Activated CD8-positive, alpha-beta T cell treated with anti-CD3 and anti-CD28 coated beads, Interleukin-2, amount 10 ng/mL, durations not matched to agents 7 days and 5 days (primary cell): Measurements from ENCODE around the gene TENT4B. TPM values are rescaled to one million over a fixed set of nuclear protein-coding genes. Genes with fewer than 3 reads are reported as not detected.
"Not testable (repeated sequence)": the region's sequence is repeated elsewhere in the genome, so short reads cannot be mapped to it uniquely, and the experiment has no call there.

ENCODE experiments used
- ATAC-seq: fragments of 150-1000 bp; cut with Tn5 transposase; one replicate; pipeline ENCODE4 v1.10.0; 2021; ENCODE audit warnings: moderate library complexity
- CTCF ChIA-PET: fragments of 350-600 bp; sonication (Branson Sonifier 250); formaldehyde crosslinking; loops from one replicate; lab custom pipeline; 2021; ENCODE audit warnings: antibody characterized with exemption; lab: Charles Lee
- POLR2A ChIA-PET: fragments of 350-600 bp; sonication (Branson Sonifier 250); formaldehyde crosslinking; loops from one replicate; lab custom pipeline; 2021; ENCODE audit warnings: antibody characterized with exemption; lab: Charles Lee
- DNase-seq: peaks from one replicate; pipeline ENCODE4 v3.0.0-alpha.2; 2020
- H3K27ac Mint-ChIP-seq: one replicate; pipeline ENCODE4 v1.8.0; 2021; ENCODE audit warnings: mild to moderate bottlenecking, mixed read lengths
- H3K27me3 Mint-ChIP-seq: one replicate; pipeline ENCODE4 v1.8.0; 2021; ENCODE audit warnings: low read depth, mixed read lengths
- H3K36me3 Mint-ChIP-seq: one replicate; pipeline ENCODE4 v1.8.0; 2021; ENCODE audit warnings: low read depth, mixed read lengths
- H3K4me1 Mint-ChIP-seq: one replicate; pipeline ENCODE4 v1.8.0; 2021; ENCODE audit warnings: low read depth, mixed read lengths
- H3K4me3 Mint-ChIP-seq: one replicate; pipeline ENCODE4 v1.8.0; 2021; ENCODE audit warnings: mild to moderate bottlenecking, mixed read lengths
- H3K9me3 Mint-ChIP-seq: one replicate; pipeline ENCODE4 v1.8.0; 2022; ENCODE audit warnings: mixed read lengths; ENCODE audit not compliant: insufficient read depth
- total RNA-seq, 2 experiments: library from RNA; stranded (reverse); gene quantifications; one replicate each; pipeline ENCODE4 v1.2.3, GENCODE V29; 2021

TENT4B gene
- 10 to 100 TPM; 17.3 to 18.0 TPM for total RNA-seq

DNA sequence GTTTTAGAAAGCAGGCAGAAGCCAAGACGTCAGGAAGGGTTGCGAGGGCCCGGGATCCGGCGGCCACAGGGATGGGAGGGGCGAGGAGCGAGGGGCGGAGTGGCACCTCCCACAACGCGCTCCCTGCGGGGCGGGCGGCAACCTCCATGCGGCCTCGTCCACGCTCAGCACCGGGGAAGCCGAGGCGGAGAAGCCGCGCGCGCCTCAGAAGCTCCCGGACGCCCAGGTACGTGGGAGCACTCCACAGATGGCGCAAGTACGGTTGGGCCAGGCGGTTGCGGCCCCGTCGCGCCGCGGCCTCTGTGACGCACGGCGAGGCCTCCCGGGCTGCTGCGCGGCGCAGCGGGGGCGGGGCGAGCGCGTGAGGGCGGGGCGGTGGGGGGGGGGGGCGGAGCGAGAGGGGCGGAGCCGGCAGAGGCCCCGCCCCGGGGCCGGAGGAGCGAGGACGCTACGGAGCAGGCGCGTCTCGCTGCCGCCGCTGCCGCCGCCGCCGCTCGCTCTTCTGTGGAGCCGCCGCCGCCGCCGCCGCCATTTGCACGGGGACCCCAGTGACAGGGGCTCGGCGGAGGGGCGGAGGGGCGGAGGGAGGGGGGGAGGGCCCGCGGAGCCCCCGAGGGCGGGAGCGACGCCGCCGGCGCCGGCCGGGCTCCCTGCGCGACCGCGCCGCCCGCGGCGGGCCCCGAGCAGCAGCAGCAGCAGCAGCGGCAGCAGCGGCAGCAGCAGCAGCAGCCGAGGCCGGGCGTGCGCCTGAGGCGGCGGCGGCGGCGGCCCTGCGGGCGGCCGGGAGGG, at the start of gene TENT4B:
TSS of gene TENT4B (plus strand) at position 500 of the 789 bp plus-strand sequence. CDS start 316 bp downstream, outside the sequence.
- Mint-ChIP-seq H3K27me3 (no peaks in the 10 kb centered on the region), H3K4me1 (peaks cover 32% of the 10 kb centered on the region), H3K9me3 (no peaks in the 10 kb centered on the region), H3K36me3 (peaks cover 17% of the 10 kb centered on the region), H3K4me3 (peak within 1 kb of the TSS; percentile 88), H3K27ac (peak within 1 kb of the TSS; percentile 95)
- CTCF ChIA-PET, result interaction anchor here (1.1 to 2.5 kb wide), 8 partner anchors 32 to 202 kb away, joined by 3 to 20 read pairs (median 6); partner anchors contain the start of genes CNEP1R1 and HEATR3
- POLR2A ChIA-PET, result interaction anchor here (0.9 to 1.8 kb wide), 3 partner anchors 14 to 87 kb away, joined by 3 to 5 read pairs (median 4); partner anchors contain the start of gene HEATR3
- peak; percentile 91 for DNase-seq
- ATAC-seq, result peak; percentile 80

DNA sequence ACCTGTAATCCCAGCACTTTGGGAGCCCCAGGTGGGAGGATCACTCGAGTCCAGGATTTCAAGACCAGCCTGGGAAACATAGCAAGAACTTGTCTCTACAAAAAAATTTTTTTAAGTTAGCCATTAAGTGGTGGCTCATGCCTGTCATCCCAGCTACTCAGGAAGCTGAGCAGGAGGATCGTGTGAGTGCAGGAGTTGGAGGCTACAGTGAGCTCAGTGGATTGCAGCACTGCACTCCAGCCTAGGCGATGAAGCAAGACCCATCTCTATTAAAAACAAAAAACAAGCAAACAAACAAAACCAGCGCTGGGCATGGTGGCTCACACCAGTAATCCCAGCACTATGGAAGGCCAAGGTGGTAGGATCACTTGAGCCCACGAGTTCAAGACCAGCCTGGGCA, 49.3 kb upstream of the TENT4B start:
- DNase-seq (no peak), ATAC-seq (no peak)
- H3K27ac Mint-ChIP-seq, result no peak overlapping the region
- peaks cover 47% of the 10 kb centered on the region for H3K36me3 Mint-ChIP-seq
- H3K4me1 Mint-ChIP-seq, result no peaks in the 10 kb centered on the region
- no peaks in the 10 kb centered on the region for H3K9me3 Mint-ChIP-seq
- H3K4me3 Mint-ChIP-seq, result no peak overlapping the region
- POLR2A ChIA-PET, result no interaction called here
- H3K27me3 Mint-ChIP-seq, result no peaks in the 10 kb centered on the region
- CTCF ChIA-PET, result no interaction called here

DNA sequence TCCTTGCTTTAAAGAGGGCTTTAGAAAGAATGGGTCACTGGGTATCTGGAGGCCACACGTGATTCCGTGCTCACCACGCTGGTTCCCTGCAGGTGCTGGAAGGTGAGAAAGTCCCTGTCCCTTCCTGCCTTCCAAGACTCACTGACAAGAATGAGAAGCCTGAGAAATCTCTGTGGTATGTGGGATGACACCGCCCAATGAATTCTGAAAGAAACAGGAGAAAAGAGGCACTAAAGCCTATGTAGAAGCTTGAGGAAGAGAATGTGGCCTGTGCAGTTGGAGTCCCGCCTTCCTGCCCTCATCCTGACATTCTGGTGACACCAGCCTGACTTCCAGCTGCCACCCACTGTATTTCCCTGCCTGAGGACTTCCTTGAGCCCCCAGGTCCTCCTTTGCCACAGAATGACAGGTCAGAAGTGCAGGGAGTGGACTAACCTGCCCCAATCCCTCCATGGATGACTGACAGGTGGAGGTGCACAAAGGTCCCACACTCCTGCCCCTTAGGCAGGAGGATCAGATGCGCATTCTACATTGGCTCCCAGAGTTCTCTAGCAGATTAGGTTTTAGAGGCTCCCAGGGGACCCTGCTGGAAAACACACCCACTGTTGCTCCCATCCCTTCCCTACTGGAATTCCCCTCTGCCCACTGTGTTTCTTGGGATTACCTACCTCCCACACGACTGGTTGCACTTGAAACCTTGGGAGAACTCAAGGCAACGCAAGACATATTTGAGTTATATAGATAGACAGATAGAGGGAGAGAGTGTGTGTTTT, 38.6 kb upstream of the TENT4B start:
- CTCF ChIA-PET, result no interaction called here
- POLR2A ChIA-PET, result interaction anchor here (0.6 kb wide), 1 partner anchor 304 kb away, joined by 3 read pairs; no protein-coding TSS in a partner anchor
- no peak for ATAC-seq
- Mint-ChIP-seq H3K9me3 (no peaks in the 10 kb centered on the region), H3K27me3 (peaks cover 2% of the 10 kb centered on the region), H3K4me3 (no peak overlapping the region), H3K36me3 (no peaks in the 10 kb centered on the region), H3K27ac (no peak overlapping the region), H3K4me1 (peaks cover 3% of the 10 kb centered on the region)
- DNase-seq, result no peak

DNA sequence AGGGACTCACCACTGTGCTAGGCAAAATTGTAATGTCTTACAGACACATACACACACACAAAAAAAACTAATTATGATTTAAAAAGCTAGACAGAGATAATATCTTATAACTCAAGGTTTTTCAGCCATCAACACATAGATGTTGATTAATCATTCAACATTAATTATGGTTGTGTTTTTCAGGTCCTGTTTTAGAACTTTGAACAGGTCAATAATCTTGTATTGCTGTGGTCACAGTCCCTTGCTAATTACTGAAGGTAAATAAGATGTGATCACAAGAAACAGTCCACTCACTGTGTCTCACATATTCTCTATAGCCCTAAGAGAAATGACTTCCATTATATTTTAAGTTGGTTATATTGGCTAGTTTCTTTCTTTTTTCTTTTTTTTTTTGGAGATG, 32.4 kb upstream of the TENT4B start:
- H3K4me3 Mint-ChIP-seq, result no peak overlapping the region
- ATAC-seq, result no peak
- H3K4me1 Mint-ChIP-seq, result peaks cover 29% of the 10 kb centered on the region

DNA sequence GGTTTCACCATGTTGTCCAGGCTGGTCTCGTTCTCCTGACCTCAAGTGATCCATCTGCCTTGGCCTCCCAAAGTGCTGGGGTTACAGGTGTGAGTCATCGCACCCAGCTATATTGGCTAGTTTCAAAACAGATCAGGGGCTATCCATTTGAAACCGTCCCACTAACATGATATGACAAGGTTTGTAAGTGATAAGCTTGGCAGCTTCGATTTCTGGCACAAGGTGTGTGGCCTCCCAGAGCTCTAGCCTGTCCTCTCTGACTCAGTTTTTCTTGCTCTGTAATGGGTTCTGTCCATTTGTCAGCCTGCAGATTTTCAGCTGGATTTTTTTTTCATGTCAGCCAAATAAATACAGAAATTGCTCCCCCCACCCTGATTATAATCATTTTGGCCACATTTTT, 31.8 kb upstream of the TENT4B start:
- ATAC-seq (no peak), DNase-seq (no peak)
- Mint-ChIP-seq H3K9me3 (no peaks in the 10 kb centered on the region), H3K4me3 (no peak overlapping the region), H3K4me1 (peaks cover 29% of the 10 kb centered on the region), H3K27me3 (no peaks in the 10 kb centered on the region), H3K27ac (peak overlapping the region; percentile 12), H3K36me3 (no peaks in the 10 kb centered on the region)
- ChIA-PET CTCF (interaction anchor here (1.0 to 4.1 kb wide), 9 partner anchors 8 to 685 kb away, joined by 4 to 26 read pairs (median 6); partner anchors contain the start of gene CNEP1R1), POLR2A (interaction anchor here (0.6 to 1.8 kb wide), 4 partner anchors 31 to 97 kb away, joined by 4 to 6 read pairs (median 4); partner anchors contain the start of gene CNEP1R1)

More for the DNA sequence above, 32.4 kb upstream of the TENT4B start:
- no peaks in the 10 kb centered on the region for H3K36me3 Mint-ChIP-seq
- H3K27ac Mint-ChIP-seq, result no peak overlapping the region
- no peaks in the 10 kb centered on the region for H3K9me3 Mint-ChIP-seq
- ChIA-PET POLR2A (interaction anchor here (0.6 to 1.8 kb wide), 3 partner anchors 46 to 96 kb away, joined by 4 to 6 read pairs (median 4); partner anchors contain the start of gene CNEP1R1), CTCF (interaction anchor here (1.0 to 4.1 kb wide), 6 partner anchors 13 to 95 kb away, joined by 4 to 26 read pairs (median 7); partner anchors contain the start of gene CNEP1R1)
- H3K27me3 Mint-ChIP-seq, result no peaks in the 10 kb centered on the region
- no peak for DNase-seq

DNA sequence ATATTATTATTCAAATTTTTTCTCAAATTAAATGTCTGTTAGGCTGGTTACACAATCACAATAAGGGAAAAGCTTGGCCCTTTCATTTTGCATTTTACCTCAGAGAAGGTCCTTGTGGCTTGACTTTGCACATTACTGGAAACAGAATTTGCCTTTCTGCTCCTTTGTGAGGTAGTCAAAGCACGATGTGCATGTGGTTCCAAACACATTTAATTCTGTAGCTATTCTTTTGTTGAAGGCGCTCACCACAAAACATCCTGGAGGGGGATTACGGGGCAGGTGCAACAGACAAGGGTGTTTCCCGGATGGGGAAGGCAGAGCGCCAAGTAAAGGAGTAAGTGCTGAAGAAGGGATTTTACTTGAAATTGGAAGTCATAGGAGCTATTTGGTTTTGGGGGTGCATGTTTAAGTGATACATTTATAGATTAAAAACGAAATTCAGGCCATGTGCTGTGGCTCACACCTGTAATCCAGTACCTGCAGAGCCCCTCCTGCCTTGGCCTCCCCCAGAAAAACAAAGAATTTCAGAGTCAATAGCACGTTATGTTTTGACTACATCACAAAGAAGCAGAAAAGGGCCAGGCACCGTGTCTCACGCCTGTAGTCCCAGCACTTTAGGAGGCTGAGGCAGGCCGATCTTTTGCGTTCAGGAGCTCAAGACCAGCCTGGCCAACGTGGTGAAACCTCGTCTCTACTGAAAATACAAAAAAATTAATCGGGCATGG, 31.2 kb upstream of the TENT4B start:
- peaks cover 29% of the 10 kb centered on the region for H3K4me1 Mint-ChIP-seq
- peak overlapping the region; percentile 31 for H3K27ac Mint-ChIP-seq
- peak overlapping the region; percentile 32 for H3K4me3 Mint-ChIP-seq
- ChIA-PET POLR2A (interaction anchor here (1.3 to 1.8 kb wide), 3 partner anchors 30 to 97 kb away, joined by 4 to 6 read pairs (median 5); partner anchors contain the start of gene CNEP1R1), CTCF (interaction anchor here (0.8 to 4.1 kb wide), 11 partner anchors 9 to 684 kb away, joined by 3 to 26 read pairs (median 6); partner anchors contain the start of gene CNEP1R1)
- peak; percentile 61 for ATAC-seq
- DNase-seq, result peak; percentile 51
- H3K9me3 Mint-ChIP-seq, result no peaks in the 10 kb centered on the region
- no peaks in the 10 kb centered on the region for H3K27me3 Mint-ChIP-seq
- no peaks in the 10 kb centered on the region for H3K36me3 Mint-ChIP-seq

DNA sequence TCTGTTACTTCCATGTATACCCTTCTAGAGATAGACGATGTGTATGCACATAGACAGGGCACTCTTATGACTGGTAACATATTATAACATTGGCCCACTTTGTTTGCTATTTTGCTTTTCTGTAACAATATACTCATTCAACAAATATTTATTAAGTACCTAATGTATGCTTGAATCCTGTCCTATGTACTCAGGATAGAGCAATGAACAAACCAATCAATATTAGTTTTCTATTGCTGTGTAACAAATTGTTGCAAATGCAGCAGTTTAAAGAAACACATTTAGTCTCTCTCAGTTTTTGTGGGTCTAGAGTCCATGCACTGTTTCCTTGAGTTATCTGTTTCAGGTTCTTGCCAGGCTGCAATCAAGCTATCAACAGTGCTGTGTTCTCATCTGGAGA, 29.7 kb upstream of the TENT4B start:
- no peak for DNase-seq
- CTCF ChIA-PET, result interaction anchor here (0.7 to 4.1 kb wide), 5 partner anchors 55 to 204 kb away, joined by 3 to 26 read pairs (median 4); partner anchors contain the start of gene CNEP1R1
- peaks cover 29% of the 10 kb centered on the region for H3K4me1 Mint-ChIP-seq
- no peaks in the 10 kb centered on the region for H3K9me3 Mint-ChIP-seq
- H3K36me3 Mint-ChIP-seq, result no peaks in the 10 kb centered on the region
- H3K27ac Mint-ChIP-seq, result no peak overlapping the region
- POLR2A ChIA-PET, result no interaction called here
- no peak for ATAC-seq
- no peaks in the 10 kb centered on the region for H3K27me3 Mint-ChIP-seq
- no peak overlapping the region for H3K4me3 Mint-ChIP-seq

DNA sequence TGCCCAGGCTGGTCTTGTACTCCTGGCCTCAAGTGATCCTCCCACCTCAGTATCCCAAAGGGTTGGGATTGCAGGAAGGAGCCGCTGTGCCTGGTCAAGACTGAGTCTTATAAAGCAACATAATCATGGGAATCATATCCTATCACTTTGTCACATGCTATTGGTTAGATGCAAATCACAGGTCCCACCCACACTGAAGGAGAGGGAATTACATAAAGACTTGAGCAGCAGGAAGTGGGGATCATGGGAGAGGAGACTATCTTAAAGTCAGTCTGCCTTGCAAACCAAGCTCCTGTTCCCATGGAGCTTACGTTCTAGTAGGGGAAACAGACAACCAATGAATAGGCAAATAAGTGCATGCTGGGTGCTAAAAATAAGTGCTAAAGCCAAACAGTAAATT, 28.3 kb upstream of the TENT4B start:
- H3K4me3 Mint-ChIP-seq, result no peak overlapping the region
- CTCF ChIA-PET, result interaction anchor here (1.0 to 1.4 kb wide), 2 partner anchors 12 to 86 kb away, joined by 3 read pairs; no protein-coding TSS in a partner anchor
- no peak for DNase-seq
- H3K9me3 Mint-ChIP-seq, result no peaks in the 10 kb centered on the region
- H3K27me3 Mint-ChIP-seq, result no peaks in the 10 kb centered on the region
- H3K36me3 Mint-ChIP-seq, result no peaks in the 10 kb centered on the region
- ATAC-seq, result no peak
- POLR2A ChIA-PET, result no interaction called here
- no peak overlapping the region for H3K27ac Mint-ChIP-seq
- H3K4me1 Mint-ChIP-seq, result peaks cover 26% of the 10 kb centered on the region

DNA sequence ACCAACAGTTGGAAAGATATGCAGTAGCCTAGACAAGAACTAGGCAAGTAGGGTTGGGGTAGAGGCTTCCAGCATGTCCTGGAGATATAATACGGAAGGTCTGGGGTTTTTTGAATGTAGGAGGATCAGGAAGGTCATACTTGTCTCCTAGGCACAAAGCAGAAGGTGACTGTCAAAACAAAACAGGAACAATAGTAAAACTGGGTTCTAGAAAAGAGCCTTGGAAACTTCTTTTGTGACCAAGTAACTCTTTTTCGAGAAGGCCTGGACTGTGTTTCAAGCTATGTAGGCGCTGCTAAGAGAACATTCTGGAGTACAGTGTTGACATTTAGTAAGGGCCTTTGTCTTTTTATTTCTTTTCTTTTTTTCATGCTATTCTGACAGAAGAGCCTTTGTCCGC, 26.9 kb upstream of the TENT4B start:
- H3K27ac Mint-ChIP-seq, result no peak overlapping the region
- no peaks in the 10 kb centered on the region for H3K36me3 Mint-ChIP-seq
- ATAC-seq (no peak), DNase-seq (no peak)
- CTCF ChIA-PET, result no interaction called here
- peaks cover 15% of the 10 kb centered on the region for H3K4me1 Mint-ChIP-seq
- H3K9me3 Mint-ChIP-seq, result no peaks in the 10 kb centered on the region
- H3K27me3 Mint-ChIP-seq, result peaks cover 3% of the 10 kb centered on the region
- no peak overlapping the region for H3K4me3 Mint-ChIP-seq
- POLR2A ChIA-PET, result no interaction called here

DNA sequence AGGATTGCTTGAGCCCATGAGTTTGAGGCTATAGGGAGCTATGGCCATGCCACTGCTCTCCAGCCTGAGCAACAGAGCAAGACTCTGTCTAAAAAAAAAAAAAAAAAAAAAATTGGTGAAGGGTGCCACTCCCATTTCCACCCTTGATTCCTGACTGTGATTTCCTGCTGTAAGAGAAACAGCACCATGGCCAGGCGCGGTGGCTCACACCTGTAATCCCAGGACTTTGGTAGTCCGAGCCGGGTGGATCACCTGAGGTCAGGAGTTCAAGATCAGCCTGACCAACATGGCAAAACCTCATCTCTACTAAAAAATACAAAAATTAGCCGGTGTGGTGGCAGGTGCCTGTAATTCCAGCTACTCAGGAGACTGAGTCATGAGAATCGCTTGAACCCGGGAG, 20.5 kb upstream of the TENT4B start:
- DNase-seq, H3K4me3 Mint-ChIP-seq, H3K27me3 Mint-ChIP-seq, H3K36me3 Mint-ChIP-seq, CTCF ChIA-PET, H3K9me3 Mint-ChIP-seq, H3K27ac Mint-ChIP-seq, ATAC-seq, H3K4me1 Mint-ChIP-seq: not testable (repeated sequence)
- POLR2A ChIA-PET, result interaction anchor here (1.2 kb wide), 1 partner anchor 19 kb away, joined by 3 read pairs; no protein-coding TSS in a partner anchor

DNA sequence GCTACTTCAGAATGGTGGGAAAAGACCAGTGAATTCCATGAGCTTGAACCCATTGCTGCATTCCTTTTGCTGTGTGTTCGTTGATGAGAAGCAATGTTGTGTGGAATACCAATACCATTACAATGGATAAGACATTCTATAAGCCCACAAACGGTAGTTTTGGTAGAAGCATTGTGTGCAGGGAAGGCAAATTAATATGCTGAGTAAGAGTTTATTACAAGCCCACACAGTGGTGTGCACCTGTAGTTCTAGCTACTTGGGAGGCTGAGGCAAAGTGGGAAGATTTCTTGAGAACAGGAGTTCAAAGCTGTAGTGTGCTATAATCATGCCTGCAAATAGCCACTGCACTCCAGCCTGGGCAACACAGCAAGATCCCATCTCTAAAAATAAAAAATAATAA, 19.9 kb upstream of the TENT4B start:
- Mint-ChIP-seq H3K27me3 (peaks cover 8% of the 10 kb centered on the region), H3K9me3 (no peaks in the 10 kb centered on the region), H3K36me3 (no peaks in the 10 kb centered on the region), H3K4me1 (no peaks in the 10 kb centered on the region), H3K4me3 (no peak overlapping the region), H3K27ac (no peak overlapping the region)
- ChIA-PET POLR2A (interaction anchor here (1.2 kb wide), 1 partner anchor 19 kb away, joined by 3 read pairs; no protein-coding TSS in a partner anchor), CTCF (no interaction called here)
- no peak for DNase-seq
- no peak for ATAC-seq
